GM19099 (cell line): ENCODE results near the gene GOLGA6D.

ENCODE experiments used
- POLR2A ChIP-seq: IDR thresholded peaks from 3 replicates; pipeline ENCODE4 v1.6.1; 2011; ENCODE audit warnings: low read depth; ENCODE audit not compliant: insufficient read length; ENCODE audit errors: extremely low read depth

Gene GOLGA6D

DNA sequence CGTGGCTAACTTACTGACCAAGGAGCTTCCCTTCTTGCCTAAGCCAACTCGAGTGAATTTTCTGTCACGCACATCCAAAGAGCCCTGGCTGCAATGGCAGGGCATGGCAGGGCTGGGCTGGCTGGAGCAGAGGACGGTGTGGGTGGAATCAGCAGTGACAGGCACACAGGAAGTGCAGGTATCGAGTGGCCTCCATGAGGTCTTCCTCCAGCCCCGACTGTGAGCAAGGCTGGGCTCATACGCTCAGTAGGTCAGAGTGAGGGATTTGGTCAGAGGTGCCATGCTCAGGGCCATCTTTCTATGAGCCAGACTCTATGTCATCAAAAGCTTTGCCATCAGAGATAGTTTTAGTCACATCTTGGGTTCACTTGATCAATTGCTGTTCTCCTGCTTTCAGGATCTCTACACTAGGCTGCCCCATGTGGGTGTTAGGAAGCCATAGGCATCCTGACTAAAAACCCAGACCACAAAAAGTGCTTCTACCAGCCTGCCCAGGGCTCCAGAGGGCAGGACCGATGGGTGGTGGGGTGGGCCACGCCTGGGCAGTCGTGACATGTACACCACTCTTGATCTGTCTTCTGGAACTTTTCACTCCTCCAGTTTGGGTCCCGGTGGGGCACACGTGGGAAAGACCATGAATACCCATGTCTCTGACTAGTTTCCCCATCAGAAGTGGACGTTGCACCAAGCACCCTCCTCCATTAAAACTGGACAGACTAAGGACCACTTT lies 30.6 kb downstream of the GOLGA6D start:
- no peak for TF ChIP-seq POLR2A

DNA sequence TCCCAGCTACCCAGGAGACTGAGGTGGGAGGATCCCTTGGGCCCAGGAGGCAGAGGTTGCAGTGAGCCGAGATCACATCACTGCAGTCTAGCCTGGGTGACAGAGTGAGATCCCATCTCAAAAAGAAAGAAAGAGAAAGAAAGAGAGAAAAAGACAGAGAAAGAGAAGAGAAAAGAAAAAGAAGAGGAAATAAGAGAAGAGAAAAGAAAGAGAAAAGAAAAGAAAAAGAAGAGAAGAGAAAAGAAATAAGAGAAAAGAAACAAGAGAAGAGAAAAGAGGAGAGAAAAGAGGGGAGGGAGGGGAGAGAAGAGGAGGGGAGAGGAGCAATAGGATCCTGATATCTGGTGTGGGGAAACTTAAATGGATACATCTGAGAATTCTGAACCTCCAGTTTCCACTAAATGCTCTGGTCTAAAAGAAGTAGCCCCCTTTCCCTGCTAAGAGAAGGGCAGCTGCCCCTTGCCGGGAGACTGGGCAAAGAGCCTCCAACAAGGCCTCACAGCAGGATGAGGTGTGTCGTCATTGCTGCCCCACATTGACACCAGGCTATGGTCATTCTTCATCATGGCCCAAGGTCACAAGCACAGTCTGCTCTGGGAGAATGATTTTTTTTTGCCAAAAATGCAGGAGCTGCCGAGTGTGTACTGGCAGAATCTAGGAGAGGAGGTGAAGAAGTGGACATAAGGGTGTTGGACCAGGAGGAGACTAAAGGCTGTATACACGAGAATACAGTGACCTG lies 32.1 kb downstream of the GOLGA6D start:
- no peak for TF ChIP-seq POLR2A

DNA sequence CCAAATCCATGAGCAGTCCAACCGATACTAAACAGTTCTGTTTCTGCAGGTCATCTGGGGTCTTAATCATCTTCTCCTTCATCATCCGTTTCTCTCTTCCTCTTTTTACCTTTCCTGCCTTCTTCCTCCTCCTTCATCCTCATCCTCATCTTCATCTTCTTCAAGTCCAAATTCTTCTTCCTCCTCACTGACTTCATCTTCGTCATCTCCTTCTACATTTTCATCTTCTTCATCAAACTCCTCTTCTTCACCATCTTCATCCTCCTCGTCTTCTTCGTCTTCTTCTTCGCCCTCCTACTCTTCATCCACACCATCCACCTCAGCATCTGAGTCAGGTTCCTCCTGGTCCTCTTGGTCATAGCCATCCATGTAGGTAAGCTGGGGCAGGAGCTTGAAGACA lies 39.1 kb downstream of the GOLGA6D start:
- no peak for TF ChIP-seq POLR2A

DNA sequence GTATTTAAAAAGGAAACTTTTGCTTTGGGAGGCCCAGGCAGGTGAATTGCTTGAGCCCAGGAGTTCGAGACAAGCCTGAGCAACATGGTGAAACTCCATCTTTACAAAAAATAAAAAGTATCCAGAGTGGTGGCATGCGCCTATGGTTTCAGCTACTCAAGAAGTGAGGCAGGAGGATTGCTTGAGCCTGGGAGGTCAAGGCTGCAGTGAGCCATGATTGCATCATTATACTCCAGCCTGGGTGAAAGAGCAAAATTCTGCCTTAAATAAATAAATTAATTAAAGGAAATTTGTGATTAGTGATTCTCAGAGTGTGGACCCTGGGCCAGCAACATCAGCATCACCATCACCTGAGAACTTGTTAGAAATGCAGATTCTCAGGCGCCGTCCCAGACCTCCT lies 43.3 kb downstream of the GOLGA6D start:
- no peak for TF ChIP-seq POLR2A

DNA sequence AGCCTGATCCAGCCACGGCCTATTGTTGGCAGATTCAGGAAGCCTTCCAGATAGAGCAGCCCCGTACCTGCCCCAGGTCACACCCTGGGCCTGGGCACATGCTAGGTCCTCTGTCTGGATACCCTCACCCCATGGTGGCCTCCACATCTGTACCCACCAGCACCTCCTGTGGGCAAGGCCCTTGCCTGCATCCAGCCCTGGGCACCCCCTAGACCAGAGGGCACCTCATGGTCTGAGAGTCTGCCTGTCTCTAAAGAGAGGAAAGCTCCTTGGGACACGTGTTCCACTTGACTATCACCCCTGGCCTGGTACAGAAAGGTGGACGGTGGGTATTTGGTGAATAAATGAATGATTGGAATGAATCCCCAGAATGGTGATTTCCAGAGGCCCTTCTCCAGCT lies 44.4 kb downstream of the GOLGA6D start:
- no peak for TF ChIP-seq POLR2A

DNA sequence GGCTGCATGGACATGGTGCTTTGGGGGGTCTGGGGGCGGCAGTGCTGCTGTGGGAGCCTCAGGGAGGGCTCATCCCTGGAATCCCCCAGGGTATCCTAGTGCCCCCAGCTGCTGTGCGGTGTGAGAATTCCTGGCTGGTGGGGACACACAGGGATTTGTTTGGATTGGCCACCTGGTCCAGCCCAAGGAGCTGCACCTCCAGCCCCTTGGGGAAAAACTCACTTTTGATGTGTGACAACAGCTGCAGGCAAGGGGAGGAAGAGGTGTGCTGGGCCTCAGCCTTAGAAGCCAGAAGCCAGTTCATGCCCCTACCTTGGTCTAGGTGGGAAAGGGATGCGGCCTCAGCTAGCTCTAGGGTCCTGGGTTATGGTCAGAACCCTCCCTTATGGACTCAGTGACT lies 44.9 kb downstream of the GOLGA6D start:
- TF ChIP-seq POLR2A: no peak

DNA sequence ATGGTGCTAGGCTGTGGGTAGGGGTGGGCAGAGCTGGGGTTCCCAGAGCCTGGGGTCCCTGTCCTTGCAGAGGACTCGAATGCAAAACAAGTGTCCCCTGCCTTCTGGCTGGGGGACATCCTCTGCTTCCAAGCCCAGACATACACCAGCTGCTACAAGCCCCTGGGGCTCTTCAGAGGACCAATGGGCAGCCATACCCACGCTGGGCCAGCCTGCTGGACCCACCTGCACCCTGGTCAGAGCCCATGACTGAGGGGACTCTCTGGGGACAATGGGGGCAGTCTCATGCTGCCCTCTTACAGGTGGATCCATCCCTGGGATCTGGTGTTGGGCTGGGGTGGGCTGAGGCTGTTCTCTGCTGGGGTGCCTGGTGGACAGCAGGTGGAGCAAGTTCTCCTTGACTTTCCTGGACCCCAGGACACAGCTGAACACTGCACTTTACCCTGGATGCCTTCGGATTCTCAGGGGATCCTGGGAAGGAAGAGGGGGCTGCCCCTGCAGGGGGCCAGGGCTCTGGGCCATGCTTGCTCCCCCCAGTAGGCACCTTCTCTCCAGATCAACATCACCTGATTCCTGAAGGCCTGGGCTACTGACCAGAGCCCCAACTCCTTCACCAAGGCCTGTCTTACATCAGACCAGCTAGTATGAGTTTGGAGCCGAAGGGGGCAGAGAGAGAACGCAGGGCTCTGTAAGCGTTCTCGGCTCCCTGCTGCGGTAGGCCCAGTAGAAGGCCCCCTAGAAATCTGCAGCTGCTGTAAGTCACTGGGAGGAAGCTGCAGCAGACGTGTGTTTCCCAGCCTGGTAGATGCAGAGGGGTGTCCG lies 46.1 kb downstream of the GOLGA6D start:
- no peak for TF ChIP-seq POLR2A

DNA sequence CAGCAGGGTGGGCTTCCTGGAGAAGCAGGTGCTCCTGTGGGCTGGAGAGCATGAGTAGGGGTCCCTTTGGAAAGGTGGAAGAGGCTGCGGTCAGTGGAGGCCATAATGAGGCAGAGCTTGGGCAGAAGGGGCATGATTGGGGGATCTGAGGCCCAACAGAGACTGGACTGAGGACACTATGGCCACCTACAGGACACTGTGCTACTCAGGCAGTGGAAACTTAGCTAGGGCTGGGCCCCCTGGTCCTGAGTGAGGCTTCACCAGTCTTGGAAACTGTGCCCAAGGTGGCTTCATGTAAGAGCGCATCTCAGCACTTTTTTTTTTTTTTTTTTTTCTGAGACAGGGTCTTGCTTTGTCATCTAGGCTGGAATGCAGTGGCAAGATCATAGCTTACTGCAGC lies 46.9 kb downstream of the GOLGA6D start:
- no peak for TF ChIP-seq POLR2A

DNA sequence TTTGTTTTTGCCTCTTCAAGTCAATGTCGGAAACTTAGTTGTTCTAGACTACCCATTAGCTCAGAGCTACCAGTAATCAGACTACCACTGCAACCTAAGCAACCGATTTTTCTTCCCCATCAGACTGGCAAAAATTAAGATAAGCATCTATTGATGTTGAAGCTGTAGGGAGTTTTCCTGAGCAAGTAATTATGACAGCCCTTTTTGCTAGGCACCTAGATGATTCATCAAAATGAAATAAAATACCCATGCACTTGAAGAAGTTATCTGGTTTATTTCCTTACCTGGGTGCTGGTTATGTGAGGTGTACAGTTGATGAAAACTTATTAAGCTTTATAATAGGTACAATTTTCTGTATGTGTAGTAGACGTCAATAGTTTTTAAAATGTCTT lies 52.7 kb downstream of the GOLGA6D start:
- no peak for TF ChIP-seq POLR2A

DNA sequence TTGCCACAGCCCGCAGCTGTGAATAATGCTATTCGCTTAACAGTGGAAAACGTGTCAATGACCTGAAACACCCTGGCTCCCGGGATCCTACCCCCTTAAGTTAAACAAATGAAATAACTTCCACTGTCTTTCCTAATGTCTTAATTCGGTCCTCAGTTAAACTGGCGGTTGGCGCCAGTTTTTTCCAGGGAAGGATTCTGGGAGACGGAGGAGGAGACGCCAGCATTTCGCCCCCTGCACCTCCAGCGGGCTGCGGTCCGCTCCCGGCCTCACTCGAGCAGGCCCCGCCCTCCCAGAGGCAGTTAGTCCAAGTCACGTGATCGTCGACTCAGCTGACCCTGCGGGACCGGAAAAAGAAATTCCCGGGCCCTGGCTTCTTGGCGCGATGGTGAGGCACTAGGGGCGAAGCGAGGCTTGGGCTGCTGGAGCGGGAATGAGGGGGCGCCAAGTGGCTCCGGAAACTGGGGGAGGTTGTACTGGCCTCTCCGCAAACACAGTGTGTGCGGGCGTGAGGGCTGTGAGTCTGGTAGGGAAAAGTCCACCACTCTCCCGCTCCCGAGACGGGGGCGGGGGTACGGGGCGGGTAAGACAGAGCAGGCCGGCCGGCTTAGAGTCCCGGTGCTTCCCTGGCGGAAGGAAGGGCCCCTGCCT lies 53.2 kb downstream of the GOLGA6D start, which contains the start of gene COMMD4:
Gene COMMD4, plus strand, starts transcription at position 359 of the 651 bp plus-strand sequence. Its CDS starts 27 bp downstream, at position 386.
- TF ChIP-seq POLR2A: peak; percentile 58

DNA sequence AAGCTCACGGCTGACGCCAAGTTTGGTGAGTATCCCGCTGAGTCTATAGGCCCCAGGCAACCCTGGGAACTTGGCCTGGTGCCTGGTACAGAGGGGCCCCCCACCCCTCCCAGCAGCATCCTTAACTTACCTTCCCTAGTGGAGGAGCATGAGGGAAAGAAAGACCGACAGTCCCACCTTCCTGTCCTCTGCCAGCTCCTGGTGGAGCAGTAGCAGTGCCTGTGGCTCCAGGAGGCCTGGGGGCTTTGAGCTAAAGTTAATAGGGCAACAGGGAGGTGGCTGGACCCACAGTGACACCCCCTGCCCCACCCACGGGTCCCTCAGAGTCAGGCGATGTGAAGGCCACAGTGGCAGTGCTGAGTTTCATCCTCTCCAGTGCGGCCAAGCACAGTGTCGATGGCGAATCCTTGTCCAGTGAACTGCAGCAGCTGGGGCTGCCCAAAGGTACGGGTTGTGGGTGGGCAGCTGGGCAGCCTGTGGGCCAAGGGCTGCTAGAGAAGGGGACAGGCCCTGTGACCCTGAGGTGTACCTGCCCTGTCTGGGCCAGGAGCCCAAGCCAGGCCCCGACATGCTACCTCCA lies 56.1 kb downstream of the GOLGA6D start:
- no peak for TF ChIP-seq POLR2A

DNA sequence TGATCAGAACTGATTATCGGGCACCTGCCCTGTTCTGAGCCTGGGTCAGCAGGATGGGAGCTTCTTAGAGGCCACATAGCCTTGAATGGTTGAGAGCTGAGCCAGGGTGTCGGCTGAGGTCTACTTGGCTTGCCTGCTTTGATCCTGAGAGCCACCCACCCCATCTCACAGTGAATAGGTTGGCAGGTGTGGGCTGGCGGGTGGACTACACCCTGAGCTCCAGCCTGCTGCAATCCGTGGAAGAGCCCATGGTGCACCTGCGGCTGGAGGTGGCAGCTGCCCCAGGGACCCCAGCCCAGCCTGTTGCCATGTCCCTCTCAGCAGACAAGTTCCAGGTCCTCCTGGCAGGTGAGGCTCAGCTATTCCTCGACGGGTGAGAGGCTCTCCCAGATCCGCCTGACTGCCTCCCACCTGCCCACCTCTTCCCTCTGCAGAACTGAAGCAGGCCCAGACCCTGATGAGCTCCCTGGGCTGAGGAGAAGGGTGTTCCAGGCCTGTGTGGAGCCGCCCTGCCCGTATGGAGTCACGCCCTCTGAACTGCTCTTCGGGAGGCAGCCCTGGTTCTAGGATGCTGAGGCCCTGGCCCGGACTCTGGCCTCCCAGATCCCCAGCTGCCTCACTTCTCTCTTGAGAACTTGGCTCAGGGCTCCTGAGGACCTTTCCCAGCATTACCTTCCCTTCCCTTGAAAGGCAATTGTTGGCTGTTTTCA lies 57.1 kb downstream of the GOLGA6D start:
- no peak for TF ChIP-seq POLR2A

DNA sequence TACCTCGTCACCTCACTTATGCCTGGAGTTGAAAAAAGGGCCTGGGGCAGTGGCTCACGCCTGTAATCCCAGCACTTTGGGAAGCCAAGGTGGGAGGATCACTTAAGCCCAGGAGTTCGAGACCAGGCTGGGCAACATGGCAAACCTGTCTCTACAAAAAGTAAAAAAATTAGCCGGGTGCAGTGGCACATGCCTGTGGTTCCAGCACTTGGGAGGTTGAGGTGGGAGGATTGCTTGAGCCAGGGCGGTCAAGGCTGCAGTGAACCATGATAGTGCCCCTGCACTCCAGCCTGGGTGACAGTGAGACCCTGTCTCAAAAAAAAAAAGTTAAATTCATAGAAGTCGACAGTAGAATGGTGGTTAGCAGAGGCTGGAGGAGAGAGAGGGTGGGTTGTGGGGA lies 59.6 kb downstream of the GOLGA6D start:
- no peak for TF ChIP-seq POLR2A
